Measurements from ENCODE around the gene GHR.

The GHR gene

DNA sequence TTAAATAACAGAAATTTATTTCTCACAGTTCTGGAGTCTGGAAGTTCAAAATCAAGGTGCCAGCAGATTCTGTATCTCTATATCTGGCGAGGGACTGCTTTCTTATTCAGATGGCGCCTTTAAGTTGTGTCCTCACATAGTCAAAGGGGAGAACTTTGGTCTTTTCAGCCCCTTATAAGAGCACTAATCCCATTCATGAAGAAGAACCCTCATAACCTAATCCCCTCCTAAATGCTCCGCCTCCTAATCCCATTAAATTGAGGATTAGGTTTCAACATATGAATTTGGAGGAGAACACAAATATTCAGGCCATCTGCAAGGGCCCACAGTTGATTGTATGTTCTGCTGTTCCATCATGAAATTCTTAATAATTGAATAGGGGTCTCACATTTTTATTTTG is 322.6 kb downstream of the GHR start:
- no peak for DNase-seq

DNA sequence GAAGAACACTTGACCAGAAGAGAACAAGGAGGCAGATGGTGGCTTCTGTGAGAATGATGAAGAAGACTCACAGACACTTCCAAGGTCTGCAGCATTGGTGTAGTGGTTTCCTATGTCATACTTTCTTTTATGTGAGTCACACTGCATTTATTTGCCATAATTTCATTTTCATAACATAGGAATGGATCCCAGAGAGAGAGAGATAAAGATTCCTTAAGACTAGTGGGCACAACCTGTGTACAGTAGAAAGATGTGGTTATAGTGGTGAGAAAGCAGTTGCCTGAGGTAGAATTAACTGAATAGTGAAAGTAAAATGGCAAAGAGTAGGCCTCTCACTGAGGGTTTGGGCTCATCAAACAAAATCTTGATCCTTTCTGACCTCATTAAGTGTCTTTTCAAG is 325.8 kb downstream of the GHR start:
- DNase-seq: no peak

DNA sequence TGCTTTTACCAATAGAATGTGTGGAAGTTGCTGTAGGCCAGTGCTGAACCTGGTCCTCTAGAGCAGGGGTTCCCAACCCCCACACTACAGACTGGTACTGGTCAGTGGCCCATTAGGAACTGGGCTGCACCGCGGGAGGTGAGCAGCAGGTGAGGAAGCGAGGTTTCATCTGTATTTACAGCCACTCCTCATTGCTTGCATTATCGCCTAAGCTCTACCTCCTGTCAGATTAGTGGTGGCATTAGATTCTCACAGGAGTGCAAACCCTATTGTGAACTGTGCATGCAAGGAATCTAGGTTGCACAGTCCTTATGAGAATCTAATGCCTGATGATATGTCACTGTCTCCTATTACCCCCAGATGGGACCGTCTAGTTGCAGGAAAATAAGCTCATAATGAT is 327.3 kb downstream of the GHR start:
- DNase-seq: no peak

DNA sequence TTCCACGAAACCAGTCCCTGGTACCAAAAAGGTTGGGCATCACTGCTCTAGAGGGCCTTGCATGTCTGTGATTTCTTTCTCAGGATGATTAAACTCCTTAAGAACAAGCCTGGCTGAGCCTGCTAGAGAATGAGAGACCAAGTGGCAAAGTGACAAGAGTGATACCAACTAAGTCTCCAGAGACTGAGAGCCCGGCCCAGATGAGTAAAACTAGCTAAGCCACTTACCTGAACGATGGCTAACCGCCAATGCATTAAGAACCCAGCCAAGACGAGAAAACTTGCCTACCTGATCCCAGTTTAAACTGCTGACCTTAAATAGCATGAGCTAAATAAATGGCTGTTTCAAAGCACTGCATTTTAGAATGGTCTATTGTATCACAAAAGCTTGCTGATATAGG is 327.8 kb downstream of the GHR start:
- DNase-seq: no peak

DNA sequence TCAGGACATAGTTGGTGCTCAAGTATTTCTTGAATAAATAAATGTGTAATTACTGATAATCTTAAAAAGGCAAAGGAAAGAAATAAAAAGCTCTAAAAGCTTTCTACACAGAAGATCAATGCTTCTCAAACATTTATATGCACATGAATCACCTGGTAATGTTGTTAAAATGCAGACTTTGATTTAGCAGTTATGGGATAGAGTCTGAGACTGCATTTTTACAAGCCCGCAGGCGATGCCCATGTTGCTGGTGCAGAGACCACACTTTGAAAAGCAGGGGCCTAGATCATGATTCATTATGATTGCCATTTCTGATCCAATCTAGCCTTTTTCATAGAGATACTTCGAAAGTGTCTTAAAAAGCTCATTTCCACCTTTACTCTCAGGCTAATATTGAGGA is 329.9 kb downstream of the GHR start:
- DNase-seq: no peak

DNA sequence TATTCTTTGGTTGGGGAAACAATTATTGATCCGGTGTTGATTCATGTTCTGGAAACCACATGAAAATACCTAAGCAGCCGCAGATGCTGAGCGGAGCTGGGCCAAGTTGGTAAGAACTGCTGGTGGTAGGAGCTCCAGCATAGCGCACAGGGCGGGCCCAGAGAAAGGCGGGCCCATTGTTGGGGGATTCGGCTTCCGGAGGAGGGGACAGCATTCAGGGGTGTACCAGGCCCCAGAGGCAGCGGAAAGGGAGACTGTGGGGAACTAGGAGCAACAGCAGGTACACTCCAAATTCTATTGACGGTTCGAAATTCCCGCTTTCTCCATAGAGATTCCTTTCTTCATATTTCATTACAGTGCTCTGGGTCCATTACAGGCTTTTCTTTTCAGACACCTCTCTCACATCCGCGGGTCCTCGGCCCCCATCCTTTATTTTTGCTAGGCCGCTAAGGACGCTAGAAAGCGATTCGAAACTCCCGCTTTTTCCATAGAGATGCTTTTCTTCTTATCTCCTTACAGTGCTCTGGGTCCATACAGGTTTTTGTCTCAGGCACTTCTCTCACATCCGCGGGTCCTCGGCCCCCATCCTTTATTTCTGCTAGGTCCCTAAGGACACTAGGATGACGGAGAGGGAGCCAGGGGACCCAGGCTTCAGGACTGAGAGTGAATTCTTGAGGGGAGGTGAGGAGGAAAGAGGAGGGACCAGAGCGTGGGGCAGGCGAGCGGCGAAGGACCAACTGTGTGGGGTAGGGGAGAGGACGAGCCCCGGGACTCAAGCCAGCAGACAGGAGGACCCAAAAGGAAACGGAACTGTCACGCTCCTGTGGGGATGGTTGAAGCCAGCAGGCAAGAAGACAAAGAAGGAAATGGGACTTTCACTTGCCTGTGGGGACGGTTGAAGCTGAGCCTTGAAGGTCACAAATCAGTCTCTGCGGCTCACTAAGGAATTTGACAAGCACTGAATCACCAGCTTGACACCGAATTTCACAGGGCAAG is 333.7 kb downstream of the GHR start, which contains the start of gene CCDC152:
CCDC152 (plus strand) TSS at position 213 of the 996 bp plus-strand sequence. CDS start 2,304 bp downstream, outside the sequence.
- DNase-seq: no peak

DNA sequence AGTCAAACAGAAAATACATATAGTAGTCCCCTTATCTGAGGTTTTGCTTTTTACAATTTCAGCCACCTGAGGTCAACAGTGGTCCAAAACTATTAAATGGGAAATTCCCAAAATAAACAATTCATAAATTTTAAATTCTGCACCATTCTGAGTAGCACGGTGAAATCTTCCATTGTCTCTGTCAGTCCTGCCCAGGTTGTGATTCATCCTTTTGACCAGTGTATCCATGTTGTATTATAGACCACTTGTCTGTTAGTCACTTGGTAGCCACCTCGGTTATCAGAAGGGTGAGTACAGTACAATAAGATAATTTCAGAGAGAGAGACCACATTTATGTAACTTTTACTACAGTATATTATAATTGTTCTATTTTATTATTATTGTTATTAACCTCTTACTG is 336.2 kb downstream of the GHR start:
- DNase-seq: no peak

DNA sequence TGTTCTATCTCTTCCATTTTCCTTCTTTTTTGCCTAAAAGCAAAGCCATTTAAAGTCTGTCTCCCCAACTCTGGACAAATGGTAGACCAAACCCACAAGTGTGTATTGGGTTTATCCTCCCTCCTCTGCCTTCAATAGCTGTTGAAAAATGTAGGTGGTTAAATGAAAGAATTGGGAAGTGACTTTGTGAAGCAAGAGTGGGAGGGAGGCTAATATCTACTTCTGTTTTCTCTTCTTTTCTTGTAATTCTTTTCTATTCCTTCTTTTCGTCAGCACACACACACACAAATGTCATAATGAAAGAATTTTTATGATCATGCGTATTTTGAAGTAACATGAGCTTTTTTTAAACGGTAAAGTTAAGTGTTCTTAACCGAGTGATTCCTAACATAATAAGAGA is 337.2 kb downstream of the GHR start:
- DNase-seq: no peak

DNA sequence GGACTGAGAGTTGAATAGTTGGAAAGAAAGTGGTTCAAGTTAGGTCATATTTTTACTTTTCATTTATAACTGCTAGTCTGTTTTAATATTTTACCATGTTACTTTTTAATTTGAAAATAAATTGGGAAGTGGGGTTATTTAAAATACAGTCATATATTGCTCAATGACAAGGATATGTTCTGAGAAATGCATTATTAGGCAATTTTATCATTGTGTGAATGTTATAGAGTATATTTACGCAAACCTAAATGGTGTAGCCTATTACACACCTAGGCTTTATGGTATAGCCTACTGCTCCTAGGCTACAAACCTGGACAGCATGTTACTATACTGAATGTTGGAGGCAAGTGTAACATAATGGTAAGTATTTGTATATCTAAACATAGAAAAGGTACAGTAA is 338.6 kb downstream of the GHR start:
- DNase-seq: no peak

DNA sequence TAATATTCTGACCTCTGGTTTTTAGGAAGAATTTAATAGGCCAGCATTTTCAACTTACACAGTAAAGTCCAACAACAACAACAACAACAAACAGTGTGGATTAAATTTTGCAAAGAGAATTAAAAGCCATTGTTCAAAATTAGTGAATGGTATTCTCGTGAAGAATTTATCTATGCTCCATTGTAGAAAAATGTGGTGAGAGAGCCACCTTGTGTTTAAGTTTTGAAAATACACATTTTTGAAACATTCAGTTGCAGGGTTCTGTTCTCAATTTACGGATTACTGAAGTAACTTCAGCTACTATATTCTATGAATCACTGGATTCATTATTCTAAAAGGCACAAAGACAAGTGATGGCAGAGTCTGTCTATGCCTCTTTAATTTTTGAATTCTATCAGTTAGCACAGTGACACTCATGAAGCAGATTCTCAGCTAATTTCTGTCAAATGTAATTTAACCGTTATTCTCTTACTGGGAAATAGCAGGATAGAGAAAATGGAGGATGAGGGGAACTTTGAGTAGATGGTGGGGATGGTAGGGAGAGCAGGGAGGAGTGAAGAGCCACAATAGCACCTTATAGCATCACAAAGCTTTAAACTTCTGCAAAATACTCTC is 344.4 kb downstream of the GHR start:
- no peak for DNase-seq

DNA sequence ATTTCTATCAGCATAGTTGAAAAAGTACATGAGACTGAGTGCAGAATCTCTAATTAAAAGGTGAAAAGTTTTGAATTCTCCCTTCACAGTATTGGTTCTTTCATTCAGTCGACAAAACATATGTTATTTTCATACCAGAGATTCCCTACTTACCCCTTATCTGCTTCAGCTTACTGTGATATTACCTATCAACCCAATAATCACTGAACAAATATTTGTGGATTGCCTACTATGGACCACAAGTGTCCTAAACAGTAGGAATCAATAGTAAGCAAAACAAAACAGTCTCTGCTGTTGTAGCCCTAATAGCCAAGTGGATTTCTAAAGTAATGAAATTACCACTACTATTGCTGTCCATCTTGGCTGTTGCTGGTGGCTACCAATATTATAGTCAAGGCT is 344.9 kb downstream of the GHR start:
- DNase-seq: no peak

DNA sequence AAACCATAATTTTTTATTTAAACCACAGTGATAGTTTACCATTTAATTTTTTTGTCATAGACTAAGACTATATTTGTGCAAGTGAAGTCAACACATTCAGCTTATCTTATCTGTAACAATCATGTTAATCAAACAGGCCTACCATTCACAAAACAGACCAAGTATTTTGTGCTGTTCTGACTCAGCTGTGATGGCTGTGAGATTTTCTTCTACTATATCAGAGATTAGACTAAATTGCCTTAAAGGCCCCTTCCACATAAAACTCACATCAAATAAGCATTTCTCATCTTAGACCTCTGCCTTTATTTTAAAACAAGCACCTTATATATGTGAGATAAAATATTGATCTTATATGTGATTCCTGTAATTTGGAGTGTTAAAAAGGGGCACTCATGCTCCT is 346.8 kb downstream of the GHR start:
- no peak for DNase-seq
